Gastrocnemius medialis (tissue), 4 donors: Measurements from ENCODE around the gene KCNJ5. TPM values are rescaled to one million over a fixed set of nuclear protein-coding genes. Genes with fewer than 3 reads are reported as not detected.

Source experiments
- ATAC-seq, 2 donors: fragments of 150-250 bp; one replicate each; pipeline ENCODE4 v1.9.1; 2016
- DNase-seq, 2 donors: peaks; one replicate each; pipeline ENCODE4 v3.0.0-alpha.2; 2019
- H3K27ac ChIP-seq, 4 donors: fragments of 200-600 bp; sonication (generic); 1 replicate in 1 of 4; 2 replicates in 3 of 4; pipeline ENCODE4 v1.5.1; 2016 to 2018; ENCODE audit warnings: mild to moderate bottlenecking in 2 of 4, moderate library complexity in 1 of 4
- H3K27me3 ChIP-seq, 3 donors: fragments of 200-600 bp; sonication (generic) in 2 of 3; 1 replicate in 1 of 3; 2 replicates in 2 of 3; pipeline versions ENCODE4 v1.5.1 to v1.6.0; 2016 to 2019; ENCODE audit warnings: mild to moderate bottlenecking in 1 of 3, moderate library complexity in 1 of 3
- H3K36me3 ChIP-seq, 2 donors: fragments of 200-600 bp; sonication (generic) in 1 of 2; one replicate each; pipeline ENCODE4 v1.5.1; 2017 to 2018
- H3K4me1 ChIP-seq, 2 donors: fragments of 200-600 bp; sonication (generic) in 1 of 2; one replicate each; pipeline ENCODE4 v1.5.1; 2016 to 2017; ENCODE audit warnings: mild to moderate bottlenecking in 2 of 2
- H3K4me3 ChIP-seq, 4 donors: fragments of 200-600 bp; sonication (generic) in 3 of 4; 1 replicate in 1 of 4; 2 replicates in 3 of 4; pipeline ENCODE4 v1.5.1; 2016 to 2019; ENCODE audit warnings: mild to moderate bottlenecking in 2 of 4
- H3K9me3 ChIP-seq, 3 donors: fragments of 200-600 bp; sonication (generic) in 2 of 3; 1 replicate in 1 of 3; 2 replicates in 2 of 3; pipeline ENCODE4 v1.5.1; 2016 to 2019
- POLR2A ChIP-seq, 2 donors: fragments of 450-650 bp; IDR thresholded peaks; one replicate each; pipeline ENCODE4 v1.6.1; 2017; ENCODE audit warnings: antibody characterized with exemption in 2 of 2, mild to moderate bottlenecking in 2 of 2, moderate library complexity in 2 of 2
- in situ Hi-C, 4 donors: fragments of 200-750 bp; cut with MboI; loops; one replicate each; pipeline versions ENCODE4 v1.15.0 to v1.8.0; 2017; ENCODE audit warnings: low sequenced_read_pairs in 4 of 4
- intact Hi-C: fragments of 100-400 bp; cut with DNase I; formaldehyde crosslinking; loops from one replicate; pipeline ENCODE4 v1.15.1; 2023; ENCODE audit warnings: low total_unique reads
- total RNA-seq, 4 donors: library from RNA; depleted of rRNA; stranded (reverse); fragments of >200 nt; gene quantifications; one replicate each; pipeline versions ENCODE4 v1.1.0 to v1.2.3, GENCODE V29; 2016
- TF ChIP-seq, protein P1 (sequence below), 5 experiments: fragments of 450-650 bp in 3 of 5; fragments of 200-600 bp in 2 of 5; sonication (generic) in 2 of 5; IDR thresholded peaks in 4 of 5; conservative IDR thresholded peaks in 1 of 5; 1 replicate in 4 of 5; 2 replicates in 1 of 5; pipeline ENCODE4 v1.5.1; 2016 to 2019; ENCODE audit warnings: antibody characterized with exemption in 5 of 5, mild to moderate bottlenecking in 3 of 5, moderate library complexity in 3 of 5

Gene KCNJ5
- total RNA-seq, 4 donors from 2014 or later, result 0.24 to 0.46 TPM; not detected in 2

DNA sequence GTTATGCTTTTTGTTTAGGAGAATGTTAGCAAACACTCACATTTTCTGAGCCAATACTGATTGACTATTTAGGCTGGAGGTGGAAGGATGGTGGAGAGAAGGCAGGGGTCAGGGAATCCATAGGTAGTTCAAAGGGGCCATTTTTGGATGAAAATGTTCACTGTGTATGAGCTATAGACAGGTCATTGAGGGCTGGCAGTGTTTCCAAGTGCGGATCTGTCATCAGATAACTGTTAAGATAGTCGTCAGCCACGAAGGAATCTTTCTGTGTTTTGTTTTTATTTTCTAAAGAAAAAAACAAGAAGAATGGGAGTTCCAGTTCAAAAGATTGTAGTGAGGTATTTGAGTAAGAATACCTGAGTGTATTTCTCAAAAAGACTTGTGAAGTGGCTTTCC lies 3.1 kb downstream of the KCNJ5 start:
- Histone ChIP-seq H3K36me3 (no peaks in the 10 kb centered on the region), H3K27ac (no peak overlapping the region), H3K27me3 (peaks cover 9 to 22% (median 22%) of the 10 kb centered on the region in 3 donors), H3K4me1 (peaks cover 0 to 7% of the 10 kb centered on the region in 2 donors), H3K9me3 (no peaks in the 10 kb centered on the region), H3K4me3 (no peak overlapping the region)
- TF ChIP-seq, protein P1, sequence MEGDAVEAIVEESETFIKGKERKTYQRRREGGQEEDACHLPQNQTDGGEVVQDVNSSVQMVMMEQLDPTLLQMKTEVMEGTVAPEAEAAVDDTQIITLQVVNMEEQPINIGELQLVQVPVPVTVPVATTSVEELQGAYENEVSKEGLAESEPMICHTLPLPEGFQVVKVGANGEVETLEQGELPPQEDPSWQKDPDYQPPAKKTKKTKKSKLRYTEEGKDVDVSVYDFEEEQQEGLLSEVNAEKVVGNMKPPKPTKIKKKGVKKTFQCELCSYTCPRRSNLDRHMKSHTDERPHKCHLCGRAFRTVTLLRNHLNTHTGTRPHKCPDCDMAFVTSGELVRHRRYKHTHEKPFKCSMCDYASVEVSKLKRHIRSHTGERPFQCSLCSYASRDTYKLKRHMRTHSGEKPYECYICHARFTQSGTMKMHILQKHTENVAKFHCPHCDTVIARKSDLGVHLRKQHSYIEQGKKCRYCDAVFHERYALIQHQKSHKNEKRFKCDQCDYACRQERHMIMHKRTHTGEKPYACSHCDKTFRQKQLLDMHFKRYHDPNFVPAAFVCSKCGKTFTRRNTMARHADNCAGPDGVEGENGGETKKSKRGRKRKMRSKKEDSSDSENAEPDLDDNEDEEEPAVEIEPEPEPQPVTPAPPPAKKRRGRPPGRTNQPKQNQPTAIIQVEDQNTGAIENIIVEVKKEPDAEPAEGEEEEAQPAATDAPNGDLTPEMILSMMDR (IDR thresholded peaks at IDR 0.05 in 4 of 5, conservative IDR thresholded peaks at IDR 0.05 in 1 of 5), result no peak
- no peak for TF ChIP-seq POLR2A (IDR thresholded peaks at IDR 0.05)
- in situ Hi-C loops, result loop anchor here in 1 of 4 donors (25.0 kb wide), 1 partner anchor 443 kb away; no protein-coding TSS in a partner anchor
- ATAC-seq (no peak), DNase-seq (no peak)
- intact Hi-C loops, result no loop called here

DNA sequence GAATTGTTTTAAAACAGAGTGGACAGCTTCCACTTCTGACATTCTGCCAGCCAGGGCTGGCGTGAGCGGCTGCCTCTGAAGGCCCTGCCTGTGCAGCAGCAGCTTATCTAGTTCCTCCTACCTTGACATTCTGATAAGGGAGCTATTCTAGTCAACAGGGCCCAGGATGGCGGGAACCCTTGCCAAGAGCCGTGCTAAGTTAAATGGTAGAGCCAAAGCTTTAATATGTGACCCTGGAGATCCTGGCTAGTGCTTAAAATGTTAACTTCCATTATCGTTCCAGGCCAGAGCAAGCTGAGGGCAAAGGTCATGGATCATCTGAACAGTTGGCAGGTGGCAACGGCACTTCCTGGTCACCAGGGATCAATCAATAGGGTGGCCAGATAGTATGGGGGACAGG lies 3.5 kb downstream of the KCNJ5 start:
- Histone ChIP-seq H3K36me3 (no peaks in the 10 kb centered on the region), H3K4me3 (no peak overlapping the region), H3K27ac (no peak overlapping the region), H3K9me3 (no peaks in the 10 kb centered on the region), H3K27me3 (peaks cover 9 to 18% (median 18%) of the 10 kb centered on the region in 3 donors), H3K4me1 (peaks cover 0 to 7% of the 10 kb centered on the region in 2 donors)
- intact Hi-C loops, result no loop called here
- ATAC-seq (no peak), DNase-seq (no peak)
- TF ChIP-seq, protein P1 (IDR thresholded peaks at IDR 0.05 in 4 of 5, conservative IDR thresholded peaks at IDR 0.05 in 1 of 5), result no peak
- no peak for TF ChIP-seq POLR2A (IDR thresholded peaks at IDR 0.05)
- in situ Hi-C loops, result loop anchor here in 1 of 4 donors (25.0 kb wide), 1 partner anchor 443 kb away; no protein-coding TSS in a partner anchor

DNA sequence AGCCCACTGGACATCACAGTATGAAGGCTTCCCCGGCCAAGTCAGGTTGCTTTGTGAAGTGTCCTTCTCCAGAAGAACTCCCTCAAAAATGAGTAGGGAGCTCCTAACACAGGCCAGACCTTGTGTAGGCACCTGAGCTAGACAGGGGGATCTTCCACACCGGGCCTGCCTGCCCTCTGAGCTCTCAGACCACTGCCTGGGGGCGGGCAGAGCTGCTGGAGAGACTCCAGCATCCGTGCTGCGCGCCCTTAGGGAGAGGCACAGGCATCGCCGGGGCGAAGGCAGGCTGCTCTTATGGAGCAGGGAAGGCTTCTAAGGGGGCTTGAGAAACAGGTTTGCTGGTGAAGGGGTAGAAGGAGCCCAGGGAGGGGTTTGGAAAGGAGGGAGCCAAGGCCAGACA lies 4.4 kb downstream of the KCNJ5 start:
- no peaks in the 10 kb centered on the region for H3K9me3 ChIP-seq
- no peak overlapping the region for H3K27ac ChIP-seq
- H3K4me3 ChIP-seq, result no peak overlapping the region
- ATAC-seq, result no peak
- in situ Hi-C loops (loop anchor here in 1 of 4 donors (25.0 kb wide), 1 partner anchor 442 kb away; no protein-coding TSS in a partner anchor), intact Hi-C loops (no loop called here)
- H3K4me1 ChIP-seq, result peaks cover 0 to 1% of the 10 kb centered on the region in 2 donors
- TF ChIP-seq POLR2A (IDR thresholded peaks at IDR 0.05), result no peak
- TF ChIP-seq, protein P1 (IDR thresholded peaks at IDR 0.05 in 4 of 5, conservative IDR thresholded peaks at IDR 0.05 in 1 of 5), result no peak
- DNase-seq, result no peak
- no peaks in the 10 kb centered on the region for H3K36me3 ChIP-seq
- peaks cover under 1 to 10% (median 9%) of the 10 kb centered on the region in 3 donors for H3K27me3 ChIP-seq

DNA sequence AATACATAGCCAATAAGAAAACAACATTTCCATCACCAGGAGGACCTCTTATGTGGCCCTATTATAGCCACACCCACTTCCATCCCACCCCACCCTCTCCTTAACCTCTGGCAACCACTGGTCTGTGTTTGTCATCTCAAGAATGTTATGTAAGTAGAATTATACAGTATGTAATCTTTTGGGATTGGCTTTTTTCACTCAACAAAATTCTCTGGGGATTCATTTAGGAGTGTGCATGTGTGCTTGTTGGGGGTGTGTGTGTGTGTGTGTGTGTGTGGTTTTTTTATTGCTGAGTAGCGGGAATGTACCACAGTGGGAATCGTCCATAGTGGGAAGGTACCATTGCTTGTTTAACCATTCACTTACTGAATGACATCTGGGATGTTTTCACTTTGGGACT lies 5.2 kb downstream of the KCNJ5 start:
- no peak for TF ChIP-seq POLR2A (IDR thresholded peaks at IDR 0.05)
- TF ChIP-seq, protein P1 (IDR thresholded peaks at IDR 0.05 in 4 of 5, conservative IDR thresholded peaks at IDR 0.05 in 1 of 5), result no peak
- Histone ChIP-seq H3K4me1 (no peaks in the 10 kb centered on the region), H3K27ac (no peak overlapping the region)

DNA sequence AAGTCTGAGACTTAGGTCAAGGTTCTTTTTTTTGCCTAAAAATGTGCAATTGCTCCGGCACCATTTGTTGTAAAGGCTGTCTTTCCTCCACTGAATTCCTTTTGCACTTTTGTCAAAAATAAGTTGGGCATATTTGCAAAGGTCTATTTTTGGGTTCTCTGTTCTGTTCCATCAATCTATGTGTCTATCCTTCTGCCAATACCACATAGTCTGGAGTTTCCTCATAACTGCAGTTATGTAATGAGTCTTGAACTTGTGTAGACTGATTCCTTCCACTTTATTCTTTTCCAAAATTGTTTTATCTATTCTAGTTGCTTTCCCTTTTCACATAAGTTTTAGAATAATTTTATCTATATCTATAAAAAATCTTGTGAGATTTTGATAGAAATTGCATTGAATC lies 6.7 kb downstream of the KCNJ5 start:
- Histone ChIP-seq H3K4me1 (no peaks in the 10 kb centered on the region), H3K9me3 (no peaks in the 10 kb centered on the region), H3K4me3 (no peak overlapping the region), H3K36me3 (no peaks in the 10 kb centered on the region), H3K27ac (no peak overlapping the region), H3K27me3 (no peaks in the 10 kb centered on the region)
- intact Hi-C loops (no loop called here), in situ Hi-C loops (loop anchor here in 1 of 4 donors (25.0 kb wide), 1 partner anchor 439 kb away; no protein-coding TSS in a partner anchor)
- no peak for ATAC-seq
- no peak for TF ChIP-seq POLR2A (IDR thresholded peaks at IDR 0.05)
- TF ChIP-seq, protein P1 (IDR thresholded peaks at IDR 0.05 in 4 of 5, conservative IDR thresholded peaks at IDR 0.05 in 1 of 5), result no peak
- no peak for DNase-seq

More for the DNA sequence above, 5.2 kb downstream of the KCNJ5 start:
- no peaks in the 10 kb centered on the region for H3K36me3 ChIP-seq
- no peak overlapping the region for H3K4me3 ChIP-seq
- intact Hi-C loops (no loop called here), in situ Hi-C loops (loop anchor here in 1 of 4 donors (25.0 kb wide), 1 partner anchor 441 kb away; no protein-coding TSS in a partner anchor)
- no peak for DNase-seq
- H3K27me3 ChIP-seq, result peaks cover 0 to 4% (median 4%) of the 10 kb centered on the region in 3 donors
- H3K9me3 ChIP-seq, result no peaks in the 10 kb centered on the region
- ATAC-seq, result no peak
